Measurements from ENCODE around the gene A1BG.
"Not testable (repeated sequence)": the region's sequence is repeated elsewhere in the genome, so short reads cannot be mapped to it uniquely, and the experiment has no call there.

Gene A1BG

GRCh38 chr19:58386576-58387337 lies 33.5 kb upstream of the A1BG start, which contains the start of gene RPS5:
Gene RPS5 (plus strand): TSS chr19:58387269. CDS start chr19:58388138, 869 bp downstream.
- peak; percentile 69 to 99 (median 95) for DNase-seq

- peak in 2 of 58 donors; percentile 40 to 42 for DNase-seq
These were observed 32.7 kb upstream of the A1BG start for GRCh38 chr19:58385891-58386575.

GRCh38 chr19:58385313-58385890 lies 32.1 kb upstream of the A1BG start:
- no peak for DNase-seq

- DNase-seq, result no peak
These were observed 29.8 kb upstream of the A1BG start for GRCh38 chr19:58382997-58383603.

DNA sequence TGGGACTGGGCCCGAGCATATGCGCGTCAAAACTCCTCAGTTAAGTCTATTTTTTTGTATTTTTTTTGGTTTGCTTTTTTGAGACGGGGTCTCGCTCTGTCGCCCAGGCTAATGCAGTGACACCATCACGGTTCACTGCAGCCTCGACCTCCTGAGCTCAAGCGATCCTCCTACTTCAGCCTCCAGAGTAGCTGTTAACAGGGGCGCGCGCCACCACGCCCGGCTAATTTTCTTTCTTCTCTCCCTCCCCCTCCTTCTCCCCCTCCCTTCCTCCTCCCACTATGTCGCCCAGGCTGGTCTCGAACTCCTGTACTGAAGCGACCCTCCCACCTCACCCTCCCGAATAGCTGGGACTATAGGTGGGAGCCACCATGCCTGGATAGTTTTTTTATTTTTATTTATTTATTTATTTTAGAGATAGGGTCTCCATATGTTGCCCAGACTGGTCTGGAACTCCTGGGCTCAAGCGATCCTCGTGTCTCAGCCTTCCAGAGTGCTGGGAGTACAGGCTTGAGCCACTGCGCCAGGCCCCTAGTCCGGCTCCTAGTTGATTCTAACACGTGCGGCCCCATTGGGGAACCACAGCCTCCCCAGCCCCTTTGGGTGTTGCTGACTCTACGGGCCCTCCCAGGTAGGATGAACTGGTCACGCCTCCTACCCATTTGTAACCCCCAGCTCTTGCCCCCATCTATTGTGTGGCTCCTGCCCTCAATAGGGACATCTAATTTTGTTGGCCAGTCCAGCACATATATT lies 28.3 kb upstream of the A1BG start:
- DNase-seq, result no peak

DNA sequence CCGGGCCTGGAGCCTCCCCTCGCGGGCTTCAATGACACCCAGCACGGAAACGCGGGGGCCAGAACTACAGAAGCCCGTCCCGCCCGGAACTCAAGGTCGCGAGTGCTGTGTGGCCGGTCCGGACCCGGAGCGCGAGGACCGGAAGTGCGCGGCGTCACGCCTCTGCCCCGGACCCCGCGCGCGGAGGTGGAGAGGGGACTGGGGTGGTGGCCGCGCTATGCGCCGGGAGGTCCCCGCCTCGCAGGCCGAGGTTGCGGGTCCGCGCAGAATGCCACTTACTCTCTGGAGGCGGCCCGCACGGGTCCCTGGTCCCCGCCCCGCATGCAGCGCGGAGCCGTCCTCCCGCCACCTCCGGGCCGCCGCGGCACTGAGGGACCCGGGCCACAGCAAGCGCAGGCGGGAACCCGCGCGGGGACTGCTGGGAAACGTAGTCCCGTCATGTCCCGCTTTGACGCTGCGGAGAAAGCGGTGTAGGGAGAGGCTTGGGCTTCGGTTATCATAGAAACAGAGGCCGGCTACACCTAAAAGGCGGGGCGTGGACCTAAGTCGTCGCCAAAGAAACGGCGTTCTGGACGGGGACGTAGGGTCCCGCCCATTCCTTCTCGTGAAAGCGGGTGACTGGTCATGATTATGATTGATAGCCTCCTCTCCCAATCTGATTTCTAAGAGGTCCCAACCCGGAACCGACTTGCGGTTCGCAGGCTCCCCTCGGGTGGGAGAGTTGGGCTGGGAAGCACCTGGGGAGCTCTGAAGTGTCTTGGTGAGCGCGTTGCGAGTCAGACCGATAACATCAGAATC lies 27.6 kb upstream of the A1BG start, which contains the start of gene ZNF837:
ZNF837 (minus strand) TSS at position 369 of the 798 bp plus-strand sequence. CDS start 11,698 bp downstream, outside the sequence.
- DNase-seq, result peak; percentile 89 to 99 (median 97)

- peak in 2 of 58 donors; percentile 39 to 70 for DNase-seq
These were observed 26.9 kb upstream of the A1BG start for GRCh38 chr19:58380037-58380661.

GRCh38 chr19:58379246-58379645 lies 26.0 kb upstream of the A1BG start:
- no peak for DNase-seq

- DNase-seq, result not testable (repeated sequence)
These were observed 23.4 kb upstream of the A1BG start for GRCh38 chr19:58376724-58377123.

DNA sequence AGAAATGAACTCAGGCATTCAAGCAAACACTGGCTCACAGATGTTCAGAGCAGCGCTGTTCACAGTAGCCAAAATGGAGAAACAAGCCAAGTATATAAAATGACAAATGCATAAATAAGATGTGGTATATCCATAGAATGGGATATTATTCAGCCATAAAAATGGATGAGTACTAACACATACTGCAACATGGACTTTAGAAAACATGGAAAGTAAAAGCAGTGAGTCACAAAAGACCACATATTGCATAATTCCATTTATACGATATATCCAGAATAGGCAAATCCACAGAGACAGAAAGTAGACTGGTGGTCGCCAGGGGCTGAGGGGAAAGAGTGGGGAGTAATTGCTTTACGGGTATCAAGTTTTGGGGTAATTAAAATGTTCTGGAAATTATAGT lies 20.9 kb upstream of the A1BG start:
- DNase-seq, result no peak

DNA sequence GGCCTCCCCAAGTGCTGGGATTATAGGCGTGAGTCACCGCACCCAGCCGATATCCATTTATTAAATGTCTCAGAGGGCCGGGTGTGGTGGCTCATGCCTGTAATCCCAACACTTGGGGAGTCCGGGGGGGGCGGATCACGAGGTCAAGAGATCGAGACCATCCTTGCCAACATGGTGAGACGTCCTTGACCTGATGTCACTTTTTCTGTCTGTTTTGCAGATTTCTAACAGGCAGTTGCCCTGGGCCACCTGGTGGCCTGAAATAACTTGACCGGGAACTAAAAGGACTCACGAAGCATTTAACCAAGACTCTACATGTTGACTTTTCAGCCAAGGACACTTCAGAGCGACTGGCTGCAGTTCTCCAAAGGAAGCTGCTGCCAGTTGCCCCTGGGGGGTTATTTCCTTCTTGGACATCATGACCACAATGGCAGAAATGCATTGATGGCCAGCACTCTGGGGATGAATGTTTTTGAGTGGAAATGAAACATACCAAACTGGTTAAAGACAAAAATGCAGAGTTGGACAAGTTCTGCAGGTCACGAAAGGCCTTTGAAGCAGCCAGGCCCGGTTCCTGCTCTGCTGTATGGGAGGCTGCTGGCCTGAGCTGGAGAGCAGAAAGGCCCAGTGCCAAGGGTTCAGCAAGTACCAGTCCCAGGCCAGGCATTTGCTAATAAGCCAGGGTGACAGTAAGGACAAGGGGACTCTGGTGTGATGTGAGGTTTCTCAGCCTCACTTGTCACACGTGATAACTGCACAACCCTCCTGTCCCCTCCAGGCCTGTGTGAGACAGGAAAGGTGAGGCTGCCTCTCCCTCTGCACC lies 19.2 kb upstream of the A1BG start:
- DNase-seq, result peak in 7 of 58 donors; percentile 11 to 31 (median 12)

- DNase-seq, result no peak
These were observed 15.5 kb upstream of the A1BG start for GRCh38 chr19:58368561-58369360.

- DNase-seq, result no peak
These were observed 14.6 kb upstream of the A1BG start for GRCh38 chr19:58367698-58368454.

- DNase-seq, result no peak
These were observed 13.5 kb upstream of the A1BG start for GRCh38 chr19:58366585-58367430.

GRCh38 chr19:58364146-58364545 lies 10.9 kb upstream of the A1BG start:
- no peak for DNase-seq

Data from anterior cingulate cortex (tissue), 58 donors.